SK-N-SH (cell line): ENCODE data around the gene RASSF9.

Experiments
- EP300 ChIP-seq, 2 experiments: IDR thresholded peaks; 2 replicates each; pipeline versions ENCODE4 v1.4.0 to v1.6.1; 2012; ENCODE audit warnings: borderline replicate concordance in 1 of 2, low read depth in 1 of 2, low read length in 1 of 2
- MAX ChIP-seq: IDR thresholded peaks from 2 replicates; pipeline ENCODE4 v1.4.0; 2012; ENCODE audit warnings: low read depth
- POLR2AphosphoS5 ChIP-seq: IDR thresholded peaks from 2 replicates; pipeline ENCODE4 v1.6.1; 2012; ENCODE audit warnings: low read depth, low read length
- SIN3A ChIP-seq: IDR thresholded peaks from 2 replicates; pipeline ENCODE4 v1.6.1; 2012; ENCODE audit warnings: low read depth, mild to moderate bottlenecking, low read length, moderate library complexity, borderline replicate concordance
- USF2 ChIP-seq: fragments of 150-350 bp; IDR thresholded peaks from 2 replicates; pipeline ENCODE4 v1.6.1; 2017; ENCODE audit warnings: antibody characterized with exemption, low read length, low read depth, borderline replicate concordance
- TF ChIP-seq, protein P1 (sequence below): fragments of 200-600 bp; sonication (generic); IDR thresholded peaks from 2 replicates; pipeline ENCODE4 v1.6.1; 2017; ENCODE audit warnings: antibody characterized with exemption, mild to moderate bottlenecking, moderate library complexity

DNA sequence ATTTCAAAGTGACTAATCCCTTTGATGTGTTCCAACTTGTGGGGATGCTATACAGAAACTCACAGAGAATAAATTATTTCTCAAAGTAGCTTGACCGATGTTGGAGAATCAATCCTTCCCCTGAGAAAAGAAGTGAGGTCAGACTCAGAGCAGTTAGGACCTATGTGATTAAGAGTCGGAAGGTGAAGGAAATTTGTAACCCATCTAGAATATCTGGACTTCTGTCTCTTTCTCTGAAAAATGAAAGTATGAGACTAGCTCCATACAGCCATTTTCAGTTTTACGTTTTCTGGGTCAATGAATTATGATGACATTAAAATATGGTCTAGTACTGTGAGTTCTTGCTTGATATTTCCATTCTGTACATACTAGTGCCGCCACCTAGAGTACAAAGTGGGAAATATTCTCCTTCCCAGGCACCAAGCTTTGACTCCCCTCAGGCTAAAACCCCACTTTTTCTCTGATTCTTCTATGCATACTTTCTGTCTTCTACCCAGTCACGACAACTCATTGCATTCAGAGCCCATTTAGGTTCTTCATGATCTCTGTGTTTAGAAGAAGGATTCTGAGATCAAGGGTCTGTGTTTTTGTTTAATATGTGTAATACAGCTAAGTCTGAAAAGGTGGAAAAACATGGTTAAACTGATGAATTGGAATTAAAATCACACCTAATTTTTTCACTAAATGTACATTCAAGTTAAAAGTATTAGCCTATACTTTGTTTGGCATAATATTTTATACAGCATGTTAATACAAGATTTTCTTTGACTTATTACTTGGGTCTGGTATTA is 31.0 kb upstream of the RASSF9 start:
- TF ChIP-seq, protein P1, sequence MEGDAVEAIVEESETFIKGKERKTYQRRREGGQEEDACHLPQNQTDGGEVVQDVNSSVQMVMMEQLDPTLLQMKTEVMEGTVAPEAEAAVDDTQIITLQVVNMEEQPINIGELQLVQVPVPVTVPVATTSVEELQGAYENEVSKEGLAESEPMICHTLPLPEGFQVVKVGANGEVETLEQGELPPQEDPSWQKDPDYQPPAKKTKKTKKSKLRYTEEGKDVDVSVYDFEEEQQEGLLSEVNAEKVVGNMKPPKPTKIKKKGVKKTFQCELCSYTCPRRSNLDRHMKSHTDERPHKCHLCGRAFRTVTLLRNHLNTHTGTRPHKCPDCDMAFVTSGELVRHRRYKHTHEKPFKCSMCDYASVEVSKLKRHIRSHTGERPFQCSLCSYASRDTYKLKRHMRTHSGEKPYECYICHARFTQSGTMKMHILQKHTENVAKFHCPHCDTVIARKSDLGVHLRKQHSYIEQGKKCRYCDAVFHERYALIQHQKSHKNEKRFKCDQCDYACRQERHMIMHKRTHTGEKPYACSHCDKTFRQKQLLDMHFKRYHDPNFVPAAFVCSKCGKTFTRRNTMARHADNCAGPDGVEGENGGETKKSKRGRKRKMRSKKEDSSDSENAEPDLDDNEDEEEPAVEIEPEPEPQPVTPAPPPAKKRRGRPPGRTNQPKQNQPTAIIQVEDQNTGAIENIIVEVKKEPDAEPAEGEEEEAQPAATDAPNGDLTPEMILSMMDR: peak; percentile 83
- TF ChIP-seq EP300 (IDR thresholded peaks at IDR 0.05; ENCODE audit: borderline replicate concordance in 1 of 2, low read depth in 1 of 2, low read length in 1 of 2) (no peak), SIN3A (no peak), MAX (no peak), POLR2AphosphoS5 (no peak), USF2 (no peak)
